Umbilical cord (tissue), 2 donors: ENCODE data around the gene KLHDC8A. TPM values are rescaled to one million over a fixed set of nuclear protein-coding genes. Genes with fewer than 3 reads are reported as not detected.
A peak's percentile ranks its signal among the peaks of the same experiment; 100 is the strongest.

Experiments used
- DNase-seq: peaks from one replicate; pipeline ENCODE4 v3.0.0-alpha.2; 2015; ENCODE audit warnings: low spot score
- total RNA-seq: library from RNA; depleted of rRNA; stranded (reverse); fragments of >200 nt; gene quantifications from one replicate; pipeline ENCODE4 v1.2.3, GENCODE V29; 2014; ENCODE audit warnings: low replicate concordance; ENCODE audit not compliant: insufficient read depth

Gene KLHDC8A
- total RNA-seq, 1 donor from 2014 or later, result not detected

GRCh38 chr1:205344066-205344928 is 12.4 kb downstream of the KLHDC8A start:
- DNase-seq, result no peak

GRCh38 chr1:205343431-205344065 is 13.2 kb downstream of the KLHDC8A start:
- DNase-seq, result no peak

GRCh38 chr1:205342986-205343385 is 13.7 kb downstream of the KLHDC8A start:
- DNase-seq, result no peak

GRCh38 chr1:205340676-205341075 is 16.0 kb downstream of the KLHDC8A start:
- DNase-seq, result no peak

- no peak for DNase-seq
These were observed 17.0 kb downstream of the KLHDC8A start for GRCh38 chr1:205339717-205340116.

- no peak for DNase-seq
These were observed 17.5 kb downstream of the KLHDC8A start for GRCh38 chr1:205339197-205339702.

GRCh38 chr1:205338011-205338410 is 18.7 kb downstream of the KLHDC8A start:
- DNase-seq, result no peak

- DNase-seq, result no peak
These were observed 19.2 kb downstream of the KLHDC8A start for GRCh38 chr1:205337481-205337880.

- peak; percentile 73 for DNase-seq
These were observed 21.0 kb downstream of the KLHDC8A start for GRCh38 chr1:205335692-205336091.

- no peak for DNase-seq
These were observed 24.5 kb downstream of the KLHDC8A start for GRCh38 chr1:205332015-205332791.

- DNase-seq, result no peak
These were observed 26.6 kb downstream of the KLHDC8A start for GRCh38 chr1:205330150-205330549.

- DNase-seq, result no peak
These were observed 27.0 kb downstream of the KLHDC8A start for GRCh38 chr1:205329719-205330118.

- DNase-seq, result no peak
These were observed 28.2 kb downstream of the KLHDC8A start for GRCh38 chr1:205328476-205328875.

- no peak for DNase-seq
These were observed 29.8 kb downstream of the KLHDC8A start for GRCh38 chr1:205326812-205327466.

GRCh38 chr1:205325334-205325884 is 31.3 kb downstream of the KLHDC8A start:
- DNase-seq, result peak; percentile 75

- DNase-seq, result no peak
These were observed 31.9 kb downstream of the KLHDC8A start for GRCh38 chr1:205324781-205325180.

GRCh38 chr1:205323794-205324193 is 32.9 kb downstream of the KLHDC8A start:
- DNase-seq, result no peak

- no peak for DNase-seq
These were observed 34.8 kb downstream of the KLHDC8A start for GRCh38 chr1:205321959-205322283.

GRCh38 chr1:205321162-205321958 is 35.4 kb downstream of the KLHDC8A start, which contains the start of gene NUAK2:
NUAK2 (minus strand) TSS chr1:205321745; CDS start chr1:205321628, 117 bp downstream.
- DNase-seq, result peak; percentile 86
